ENCODE measurements around the gene ASPG.

GRCh38 chr14:104104076-104104901, 18.8 kb downstream of the ASPG start:
- TF ChIP-seq CTCF (conservative IDR thresholded peaks at IDR 0.05) (no peak), EZH2 (IDR thresholded peaks at IDR 0.05; ENCODE audit: low read depth) (no peak)

Data from PC-9 (cell line).